Subcutaneous abdominal adipose tissue (tissue), 5 donors: ENCODE measurements around the gene SYPL1.

ENCODE experiments used
- H3K27ac ChIP-seq: one replicate; pipeline ENCODE4 v1.7.0; 2013; ENCODE audit warnings: low read depth, mild to moderate bottlenecking, inconsistent platforms, low read length, moderate library complexity
- H3K27me3 ChIP-seq, 5 donors: one replicate each; pipeline ENCODE4 v1.7.0; 2013; ENCODE audit warnings: low read length in 5 of 5, inconsistent platforms in 1 of 5; ENCODE audit not compliant: control insufficient read depth in 5 of 5, insufficient read depth in 4 of 5
- H3K36me3 ChIP-seq, 5 donors: one replicate each; pipeline ENCODE4 v1.7.0; 2013; ENCODE audit warnings: low read length in 5 of 5; ENCODE audit not compliant: control insufficient read depth in 5 of 5, insufficient read depth in 5 of 5
- H3K4me1 ChIP-seq, 5 donors: one replicate each; pipeline ENCODE4 v1.7.0; 2013; ENCODE audit warnings: low read length in 5 of 5, mild to moderate bottlenecking in 3 of 5, moderate library complexity in 1 of 5; ENCODE audit not compliant: control insufficient read depth in 5 of 5, insufficient read depth in 5 of 5
- H3K4me3 ChIP-seq, 5 donors: one replicate each; pipeline ENCODE4 v1.7.0; 2013; ENCODE audit warnings: low read length in 5 of 5, low read depth in 1 of 5
- H3K9ac ChIP-seq, 5 donors: one replicate each; pipeline ENCODE4 v1.7.0; 2013; ENCODE audit warnings: low read length in 5 of 5, mild to moderate bottlenecking in 4 of 5, moderate library complexity in 3 of 5
- H3K9me3 ChIP-seq, 5 donors: one replicate each; pipeline ENCODE4 v1.7.0; 2013; ENCODE audit warnings: low read length in 5 of 5; ENCODE audit not compliant: control insufficient read depth in 5 of 5
- donor health status: healthy.
- donor health status: healthy.
- donor health status: healthy.
- donor health status: healthy.
- donor health status: healthy.

The SYPL1 gene

DNA sequence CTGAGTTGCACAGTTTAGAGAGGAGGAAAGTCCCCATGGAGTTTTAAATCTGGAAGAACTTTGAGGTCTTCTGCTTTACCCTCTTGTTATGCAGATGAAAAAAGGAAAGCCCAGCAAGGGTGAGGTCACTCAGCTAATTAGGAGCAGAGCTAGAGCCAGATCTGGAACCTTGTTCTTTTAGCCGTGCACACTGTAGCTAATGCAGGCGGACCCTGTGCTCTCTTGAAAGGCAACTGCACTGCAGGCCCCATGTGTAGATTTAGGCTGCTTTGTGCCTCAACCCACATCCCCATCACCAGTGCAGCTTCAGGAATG lies 63.4 kb downstream of the SYPL1 start:
- Histone ChIP-seq H3K27me3 (peaks cover 0 to 4% (median 0%) of the 10 kb centered on the region in 5 donors), H3K4me3 (no peak overlapping the region), H3K9me3 (no peaks in the 10 kb centered on the region), H3K27ac (no peak overlapping the region), H3K9ac (no peak overlapping the region), H3K36me3 (no peaks in the 10 kb centered on the region), H3K4me1 (peaks cover 6 to 14% (median 12%) of the 10 kb centered on the region in 5 donors)

DNA sequence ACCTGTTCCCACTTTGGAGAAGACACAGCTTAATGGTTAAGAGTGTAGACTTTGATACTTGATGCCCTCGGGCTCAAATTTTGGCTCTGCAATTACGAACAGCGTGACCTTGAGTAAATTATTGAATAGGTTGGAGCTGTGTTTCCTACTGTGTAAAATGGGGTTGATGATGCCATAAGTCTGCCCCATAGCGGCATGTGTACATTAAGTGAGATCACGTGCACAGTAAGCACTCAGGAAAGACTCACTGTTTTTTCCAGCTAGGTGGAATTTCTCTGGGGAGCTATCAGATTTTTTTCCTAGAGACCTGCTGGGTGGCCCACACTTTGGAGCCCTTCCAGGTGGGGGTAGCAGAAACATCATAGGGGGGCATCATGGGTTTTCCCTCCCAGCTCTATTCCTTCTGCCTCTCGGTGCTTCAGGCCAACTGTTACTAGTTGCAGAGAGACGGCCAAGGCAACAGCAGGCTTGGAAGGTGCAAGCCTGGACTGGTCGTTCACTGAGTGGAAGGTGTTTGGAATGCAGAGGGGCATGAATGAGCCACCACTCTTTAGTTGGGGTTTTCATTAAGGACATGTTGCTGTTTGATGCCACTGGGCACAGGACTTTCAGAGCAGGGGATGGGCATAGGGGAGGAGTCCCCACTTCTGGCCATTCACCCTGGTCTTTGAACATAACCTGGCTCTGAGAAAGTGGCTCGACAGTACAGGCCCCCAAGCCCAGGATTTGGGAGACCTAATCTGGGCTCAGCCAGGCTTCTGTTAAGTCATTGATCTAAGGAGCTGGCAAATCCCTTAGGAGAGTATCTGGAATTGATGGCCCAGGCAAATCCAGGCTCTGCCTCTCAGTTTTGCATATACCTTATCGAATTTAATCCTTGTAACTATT lies 64.0 kb downstream of the SYPL1 start:
- Histone ChIP-seq H3K4me1 (peaks cover 6 to 14% (median 12%) of the 10 kb centered on the region in 5 donors), H3K27me3 (peaks cover 0 to 4% (median 0%) of the 10 kb centered on the region in 5 donors), H3K4me3 (no peak overlapping the region), H3K9me3 (no peaks in the 10 kb centered on the region), H3K9ac (no peak overlapping the region), H3K36me3 (no peaks in the 10 kb centered on the region), H3K27ac (no peak overlapping the region)

DNA sequence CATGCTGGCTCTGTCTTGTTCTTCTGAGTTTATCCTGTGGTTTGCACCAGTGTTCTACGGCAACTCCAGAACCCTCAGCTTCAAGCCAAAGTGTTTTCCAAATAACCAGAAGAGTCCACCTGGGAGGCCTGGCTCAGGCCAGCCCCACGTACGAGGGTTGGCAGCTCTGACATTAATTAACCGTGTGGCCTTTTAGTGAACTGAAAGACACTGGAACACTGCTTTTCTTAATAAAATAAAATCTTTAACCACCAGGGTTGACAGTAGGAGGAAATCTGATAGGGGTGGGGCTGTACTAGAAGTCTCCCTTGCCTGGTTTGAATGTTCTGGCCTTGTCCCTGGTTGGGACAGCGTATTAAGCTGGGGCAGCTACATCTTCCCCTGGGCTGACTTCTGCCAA lies 64.9 kb downstream of the SYPL1 start:
- no peaks in the 10 kb centered on the region for H3K9me3 ChIP-seq
- H3K27me3 ChIP-seq = peaks cover 0 to 4% (median 0%) of the 10 kb centered on the region in 5 donors
- peaks cover 7 to 23% (median 20%) of the 10 kb centered on the region in 5 donors for H3K4me1 ChIP-seq
- no peaks in the 10 kb centered on the region for H3K36me3 ChIP-seq
- H3K4me3 ChIP-seq = no peak overlapping the region
- H3K27ac ChIP-seq = no peak overlapping the region
- H3K9ac ChIP-seq = no peak overlapping the region

DNA sequence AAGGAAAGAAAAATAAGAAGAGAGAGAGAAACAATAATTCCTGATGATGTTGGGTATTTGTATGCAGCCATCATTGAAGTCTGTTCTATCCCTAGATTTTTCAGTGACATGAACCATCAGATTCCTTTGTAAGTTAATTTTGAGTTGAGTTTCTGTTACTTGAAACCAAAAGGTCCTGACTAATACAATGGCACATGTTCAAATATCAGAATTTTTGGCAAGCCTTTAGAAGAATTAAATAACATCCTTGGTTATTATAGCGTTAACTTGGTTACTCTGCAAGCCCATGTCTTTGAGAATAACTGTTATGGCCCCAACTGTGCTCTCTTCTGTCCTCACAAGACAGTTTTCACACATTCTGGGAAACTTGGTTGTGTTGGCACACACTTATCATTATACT lies 66.5 kb downstream of the SYPL1 start:
- H3K27ac ChIP-seq = no peak overlapping the region
- no peak overlapping the region for H3K9ac ChIP-seq
- H3K36me3 ChIP-seq = no peaks in the 10 kb centered on the region
- no peaks in the 10 kb centered on the region for H3K9me3 ChIP-seq
- H3K4me3 ChIP-seq = no peak overlapping the region
- peaks cover 3 to 25% (median 20%) of the 10 kb centered on the region in 5 donors for H3K4me1 ChIP-seq
- H3K27me3 ChIP-seq = peaks cover 0 to 4% (median 0%) of the 10 kb centered on the region in 5 donors

DNA sequence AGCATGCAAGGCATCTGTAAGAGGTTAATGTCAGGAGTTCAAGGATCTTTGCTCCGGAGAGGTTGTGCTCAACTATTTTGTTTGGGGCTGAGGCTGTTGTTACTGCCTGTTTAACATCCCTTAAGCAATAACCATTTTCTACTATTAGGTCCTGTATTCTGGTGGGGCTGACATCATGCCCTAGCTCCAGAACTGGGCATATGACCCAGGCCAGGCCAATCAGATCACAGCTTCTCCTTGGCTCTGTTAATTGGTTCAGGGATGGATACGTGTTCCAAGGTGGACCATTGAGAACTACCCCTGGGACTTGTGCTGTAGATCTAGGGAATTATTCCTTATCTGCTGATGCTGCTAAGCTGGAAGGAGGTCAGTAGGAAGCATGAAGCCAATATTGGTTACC lies 67.0 kb downstream of the SYPL1 start:
- Histone ChIP-seq H3K27ac (no peak overlapping the region), H3K9me3 (no peaks in the 10 kb centered on the region), H3K27me3 (peaks cover 0 to 4% (median 0%) of the 10 kb centered on the region in 5 donors), H3K4me1 (peaks cover 1 to 20% (median 15%) of the 10 kb centered on the region in 5 donors), H3K9ac (no peak overlapping the region), H3K36me3 (no peaks in the 10 kb centered on the region), H3K4me3 (no peak overlapping the region)

DNA sequence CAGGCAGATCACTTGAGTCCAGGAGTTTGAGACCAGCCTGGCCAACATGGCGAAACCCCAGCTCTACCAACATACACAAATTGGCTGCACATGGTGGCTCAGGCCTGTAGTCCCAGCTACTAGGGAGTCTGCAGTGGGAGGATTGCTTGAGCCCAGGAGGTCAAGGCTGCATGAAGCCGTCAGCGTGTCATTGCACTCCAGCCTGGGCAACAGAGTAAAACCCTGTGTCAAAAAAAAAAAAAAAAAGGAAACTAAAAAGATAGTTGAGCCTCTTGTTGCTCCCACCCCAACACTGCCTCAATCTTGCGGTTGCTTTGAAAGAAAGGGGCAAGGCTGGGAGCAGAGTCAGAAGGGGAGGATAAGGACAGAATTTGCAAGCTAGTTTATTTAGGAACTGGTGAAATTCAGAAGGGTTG lies 69.9 kb downstream of the SYPL1 start:
- Histone ChIP-seq H3K4me1 (peaks cover 1 to 28% (median 22%) of the 10 kb centered on the region in 5 donors), H3K9ac (no peak overlapping the region), H3K36me3 (no peaks in the 10 kb centered on the region), H3K9me3 (no peaks in the 10 kb centered on the region), H3K4me3 (no peak overlapping the region), H3K27ac (no peak overlapping the region), H3K27me3 (peaks cover 0 to 4% (median 0%) of the 10 kb centered on the region in 5 donors)

DNA sequence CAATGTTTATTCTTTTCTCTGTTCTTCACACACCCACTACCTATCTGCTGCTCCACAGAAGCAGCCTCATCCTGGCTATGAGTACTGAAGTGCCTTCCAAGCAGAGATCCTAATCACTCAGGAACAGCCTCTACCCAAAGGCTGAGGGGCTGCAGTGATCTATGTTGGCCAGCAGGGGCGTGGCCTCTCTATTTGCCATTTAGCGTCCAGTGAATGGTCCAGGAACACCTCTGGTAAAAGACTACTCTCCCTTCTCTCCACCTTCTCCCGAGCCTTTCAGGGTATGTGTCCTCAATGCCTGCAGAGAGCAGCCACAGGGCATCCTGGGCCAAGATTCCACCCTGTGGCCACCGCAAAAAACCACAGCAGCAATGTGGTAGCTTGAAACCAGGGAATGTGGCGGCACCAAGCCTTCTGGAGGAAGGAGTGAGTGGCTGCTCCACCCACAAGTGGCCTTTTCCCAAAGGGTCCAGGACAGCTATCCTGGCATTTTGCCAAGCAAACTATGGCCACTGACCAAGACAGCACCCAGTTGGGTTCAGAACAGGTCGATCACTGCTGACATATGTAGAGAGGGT lies 70.9 kb downstream of the SYPL1 start:
- Histone ChIP-seq H3K9ac (no peak overlapping the region), H3K27ac (no peak overlapping the region), H3K27me3 (peaks cover 0 to 4% (median 0%) of the 10 kb centered on the region in 5 donors), H3K9me3 (no peaks in the 10 kb centered on the region), H3K4me3 (no peak overlapping the region), H3K36me3 (no peaks in the 10 kb centered on the region), H3K4me1 (peaks cover 1 to 28% (median 22%) of the 10 kb centered on the region in 5 donors)
